PC-3 (cell line): ENCODE measurements around the gene SHPK.

ENCODE experiments used
- EZH2phosphoT487 ChIP-seq: fragments of 300-600 bp; sonication (generic); IDR thresholded peaks from 2 replicates; pipeline ENCODE4 v1.6.1; 2018; ENCODE audit warnings: mild to moderate bottlenecking, antibody characterized with exemption, low read length, borderline replicate concordance
- TF ChIP-seq, protein P1 (sequence below): fragments of 300-600 bp; sonication (generic); conservative IDR thresholded peaks from 2 replicates; pipeline ENCODE4 v1.5.1; 2017; ENCODE audit warnings: antibody characterized with exemption, low read depth, mild to moderate bottlenecking, low read length

DNA sequence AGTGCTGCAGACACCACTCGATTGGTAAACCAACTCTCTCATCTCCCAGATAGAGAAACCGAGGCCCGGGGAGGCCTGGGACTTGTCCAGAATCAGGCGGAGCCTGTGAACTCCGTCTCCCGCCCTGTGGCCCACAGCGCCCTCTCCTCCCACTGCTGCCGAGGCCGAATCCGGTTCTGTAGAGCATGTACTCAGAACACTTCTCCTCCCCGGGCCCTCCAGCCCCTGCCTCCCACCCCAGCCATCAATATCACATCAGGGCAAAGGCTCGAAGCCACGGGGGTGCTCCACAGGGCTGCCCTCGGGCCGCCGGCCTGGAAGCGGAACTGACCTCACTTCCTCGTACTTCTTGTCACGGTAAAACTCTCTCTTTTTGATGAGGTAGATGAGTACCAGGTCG, 45.5 kb upstream of the SHPK start:
- TF ChIP-seq, protein P1, sequence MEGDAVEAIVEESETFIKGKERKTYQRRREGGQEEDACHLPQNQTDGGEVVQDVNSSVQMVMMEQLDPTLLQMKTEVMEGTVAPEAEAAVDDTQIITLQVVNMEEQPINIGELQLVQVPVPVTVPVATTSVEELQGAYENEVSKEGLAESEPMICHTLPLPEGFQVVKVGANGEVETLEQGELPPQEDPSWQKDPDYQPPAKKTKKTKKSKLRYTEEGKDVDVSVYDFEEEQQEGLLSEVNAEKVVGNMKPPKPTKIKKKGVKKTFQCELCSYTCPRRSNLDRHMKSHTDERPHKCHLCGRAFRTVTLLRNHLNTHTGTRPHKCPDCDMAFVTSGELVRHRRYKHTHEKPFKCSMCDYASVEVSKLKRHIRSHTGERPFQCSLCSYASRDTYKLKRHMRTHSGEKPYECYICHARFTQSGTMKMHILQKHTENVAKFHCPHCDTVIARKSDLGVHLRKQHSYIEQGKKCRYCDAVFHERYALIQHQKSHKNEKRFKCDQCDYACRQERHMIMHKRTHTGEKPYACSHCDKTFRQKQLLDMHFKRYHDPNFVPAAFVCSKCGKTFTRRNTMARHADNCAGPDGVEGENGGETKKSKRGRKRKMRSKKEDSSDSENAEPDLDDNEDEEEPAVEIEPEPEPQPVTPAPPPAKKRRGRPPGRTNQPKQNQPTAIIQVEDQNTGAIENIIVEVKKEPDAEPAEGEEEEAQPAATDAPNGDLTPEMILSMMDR = no peak
- no peak for TF ChIP-seq EZH2phosphoT487
